Lower leg skin (tissue), 3 donors: ENCODE measurements around the gene SYNPO2.
"Not testable (repeated sequence)": the region's sequence is repeated elsewhere in the genome, so short reads cannot be mapped to it uniquely, and the experiment has no call there.

Source experiments
- POLR2A ChIP-seq, 2 donors: fragments of 450-650 bp; IDR thresholded peaks; one replicate each; pipeline ENCODE4 v1.6.1; 2016 to 2017; ENCODE audit warnings: antibody characterized with exemption in 2 of 2, mild to moderate bottlenecking in 1 of 2, moderate library complexity in 1 of 2
- TF ChIP-seq, protein P1 (sequence below), 3 donors: fragments of 450-650 bp; IDR thresholded peaks; one replicate each; pipeline ENCODE4 v1.5.1; 2016; ENCODE audit warnings: antibody characterized with exemption in 3 of 3, mild to moderate bottlenecking in 3 of 3, moderate library complexity in 2 of 3

DNA sequence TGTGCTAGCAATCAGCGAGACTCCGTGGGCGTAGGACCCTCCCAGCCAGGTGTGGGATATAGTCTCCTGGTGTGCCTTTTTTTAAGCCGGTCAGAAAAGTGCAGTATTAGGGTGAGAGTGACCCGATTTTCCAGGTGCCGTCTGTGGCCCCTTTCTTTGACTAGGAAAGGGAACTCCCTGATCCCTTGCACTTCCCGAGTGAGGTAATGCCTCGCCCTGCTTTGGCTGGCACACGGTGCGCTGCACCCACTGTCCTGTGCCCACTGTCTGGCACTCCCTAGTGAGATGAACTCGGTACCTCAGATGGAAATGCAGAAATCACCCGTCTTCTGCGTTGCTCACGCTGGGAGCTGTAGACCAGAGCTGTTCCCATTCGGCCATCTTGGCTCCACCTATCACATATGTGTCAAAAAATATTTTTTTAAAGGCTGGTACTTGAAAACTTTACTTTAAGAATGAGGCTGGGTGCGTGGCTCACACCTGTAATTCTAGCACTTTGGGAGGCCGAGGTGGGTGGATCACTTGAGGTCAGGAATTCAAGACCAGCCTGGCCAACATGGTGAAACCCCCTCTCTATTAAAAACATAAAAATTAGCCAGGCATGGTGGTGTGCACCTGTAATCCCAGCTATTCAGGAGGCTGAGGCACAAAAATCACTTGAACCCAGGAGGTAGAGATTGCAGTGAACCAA is 179.2 kb downstream of the SYNPO2 start:
- TF ChIP-seq, protein P1, sequence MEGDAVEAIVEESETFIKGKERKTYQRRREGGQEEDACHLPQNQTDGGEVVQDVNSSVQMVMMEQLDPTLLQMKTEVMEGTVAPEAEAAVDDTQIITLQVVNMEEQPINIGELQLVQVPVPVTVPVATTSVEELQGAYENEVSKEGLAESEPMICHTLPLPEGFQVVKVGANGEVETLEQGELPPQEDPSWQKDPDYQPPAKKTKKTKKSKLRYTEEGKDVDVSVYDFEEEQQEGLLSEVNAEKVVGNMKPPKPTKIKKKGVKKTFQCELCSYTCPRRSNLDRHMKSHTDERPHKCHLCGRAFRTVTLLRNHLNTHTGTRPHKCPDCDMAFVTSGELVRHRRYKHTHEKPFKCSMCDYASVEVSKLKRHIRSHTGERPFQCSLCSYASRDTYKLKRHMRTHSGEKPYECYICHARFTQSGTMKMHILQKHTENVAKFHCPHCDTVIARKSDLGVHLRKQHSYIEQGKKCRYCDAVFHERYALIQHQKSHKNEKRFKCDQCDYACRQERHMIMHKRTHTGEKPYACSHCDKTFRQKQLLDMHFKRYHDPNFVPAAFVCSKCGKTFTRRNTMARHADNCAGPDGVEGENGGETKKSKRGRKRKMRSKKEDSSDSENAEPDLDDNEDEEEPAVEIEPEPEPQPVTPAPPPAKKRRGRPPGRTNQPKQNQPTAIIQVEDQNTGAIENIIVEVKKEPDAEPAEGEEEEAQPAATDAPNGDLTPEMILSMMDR (IDR thresholded peaks at IDR 0.05), result not testable (repeated sequence)
- TF ChIP-seq POLR2A (IDR thresholded peaks at IDR 0.05), result not testable (repeated sequence)
